NB4 (cell line): Measurements from ENCODE around the gene WNT10A.
"Not testable (repeated sequence)": the region's sequence is repeated elsewhere in the genome, so short reads cannot be mapped to it uniquely, and the experiment has no call there.

ENCODE experiments used
- DNase-seq: peaks from one replicate; pipeline ENCODE4 v3.0.0; 2010; ENCODE audit warnings: low read depth
- H3K4me3 ChIP-seq: one replicate; pipeline ENCODE4 v1.5.1; 2011; ENCODE audit warnings: mild to moderate bottlenecking, low read depth, low read length, moderate library complexity
- MYC ChIP-seq: IDR thresholded peaks from 2 replicates; pipeline ENCODE4 v1.6.1; 2011; ENCODE audit warnings: low read depth, low read length
- POLR2A ChIP-seq: IDR thresholded peaks from 2 replicates; pipeline ENCODE4 v1.6.1; 2011; ENCODE audit warnings: mild to moderate bottlenecking; ENCODE audit not compliant: insufficient read length; ENCODE audit errors: extremely low read depth
- TF ChIP-seq, protein P1 (sequence below): IDR thresholded peaks from one replicate; pipeline ENCODE4 v1.5.1; 2012; ENCODE audit warnings: low read depth, low read length
- TF ChIP-seq, protein P2 (sequence below): IDR thresholded peaks from 2 replicates; pipeline ENCODE4 v1.6.1; 2011; ENCODE audit warnings: low read depth, low read length

Gene WNT10A

DNA sequence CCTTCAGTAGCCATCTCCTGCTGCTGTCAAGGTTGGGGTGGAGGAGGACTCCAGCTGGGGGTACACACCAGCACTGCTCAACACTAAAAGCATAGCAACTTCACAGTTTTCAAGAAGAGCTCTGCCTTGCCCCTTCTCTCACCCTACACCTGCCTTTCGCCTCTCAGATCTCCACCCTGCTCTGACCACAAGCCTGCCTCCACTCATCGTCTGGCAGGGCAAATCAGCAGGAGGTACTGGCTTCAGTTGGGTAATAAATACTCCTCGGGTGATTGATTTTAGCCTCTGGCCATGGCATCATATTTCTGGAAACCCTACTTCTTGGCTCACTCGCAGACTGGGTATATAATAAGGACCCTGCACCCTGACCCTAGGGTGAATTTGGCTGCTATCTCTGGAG is 46.0 kb upstream of the WNT10A start:
- TF ChIP-seq POLR2A (no peak), MYC (no peak)
- TF ChIP-seq, protein P1, sequence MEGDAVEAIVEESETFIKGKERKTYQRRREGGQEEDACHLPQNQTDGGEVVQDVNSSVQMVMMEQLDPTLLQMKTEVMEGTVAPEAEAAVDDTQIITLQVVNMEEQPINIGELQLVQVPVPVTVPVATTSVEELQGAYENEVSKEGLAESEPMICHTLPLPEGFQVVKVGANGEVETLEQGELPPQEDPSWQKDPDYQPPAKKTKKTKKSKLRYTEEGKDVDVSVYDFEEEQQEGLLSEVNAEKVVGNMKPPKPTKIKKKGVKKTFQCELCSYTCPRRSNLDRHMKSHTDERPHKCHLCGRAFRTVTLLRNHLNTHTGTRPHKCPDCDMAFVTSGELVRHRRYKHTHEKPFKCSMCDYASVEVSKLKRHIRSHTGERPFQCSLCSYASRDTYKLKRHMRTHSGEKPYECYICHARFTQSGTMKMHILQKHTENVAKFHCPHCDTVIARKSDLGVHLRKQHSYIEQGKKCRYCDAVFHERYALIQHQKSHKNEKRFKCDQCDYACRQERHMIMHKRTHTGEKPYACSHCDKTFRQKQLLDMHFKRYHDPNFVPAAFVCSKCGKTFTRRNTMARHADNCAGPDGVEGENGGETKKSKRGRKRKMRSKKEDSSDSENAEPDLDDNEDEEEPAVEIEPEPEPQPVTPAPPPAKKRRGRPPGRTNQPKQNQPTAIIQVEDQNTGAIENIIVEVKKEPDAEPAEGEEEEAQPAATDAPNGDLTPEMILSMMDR, result no peak
- TF ChIP-seq, protein P2, sequence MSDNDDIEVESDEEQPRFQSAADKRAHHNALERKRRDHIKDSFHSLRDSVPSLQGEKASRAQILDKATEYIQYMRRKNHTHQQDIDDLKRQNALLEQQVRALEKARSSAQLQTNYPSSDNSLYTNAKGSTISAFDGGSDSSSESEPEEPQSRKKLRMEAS, result no peak
- DNase-seq, result peak; percentile 29
- no peak overlapping the region for H3K4me3 ChIP-seq

DNA sequence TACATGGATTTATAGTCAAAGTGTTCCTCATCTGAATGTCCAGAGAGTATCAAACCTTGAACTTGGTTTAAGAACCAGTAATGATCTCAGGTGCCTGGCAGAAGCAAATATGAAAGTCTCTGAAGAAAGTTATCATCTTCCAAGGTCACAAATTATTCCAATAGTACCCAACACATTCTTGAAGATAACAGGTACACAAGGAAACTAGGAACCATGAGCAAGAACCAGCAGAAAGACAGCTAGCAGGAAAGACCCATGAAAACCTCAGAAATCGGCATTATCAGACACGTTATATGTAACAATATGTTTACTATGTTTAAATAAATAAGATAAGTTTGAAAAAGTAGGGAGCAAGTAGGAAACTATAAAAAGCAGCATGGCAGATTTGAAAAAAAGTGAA is 43.2 kb upstream of the WNT10A start:
- no peak overlapping the region for H3K4me3 ChIP-seq
- DNase-seq, result no peak
- TF ChIP-seq, protein P2, result no peak
- TF ChIP-seq, protein P1, result no peak
- no peak for TF ChIP-seq POLR2A
- no peak for TF ChIP-seq MYC

DNA sequence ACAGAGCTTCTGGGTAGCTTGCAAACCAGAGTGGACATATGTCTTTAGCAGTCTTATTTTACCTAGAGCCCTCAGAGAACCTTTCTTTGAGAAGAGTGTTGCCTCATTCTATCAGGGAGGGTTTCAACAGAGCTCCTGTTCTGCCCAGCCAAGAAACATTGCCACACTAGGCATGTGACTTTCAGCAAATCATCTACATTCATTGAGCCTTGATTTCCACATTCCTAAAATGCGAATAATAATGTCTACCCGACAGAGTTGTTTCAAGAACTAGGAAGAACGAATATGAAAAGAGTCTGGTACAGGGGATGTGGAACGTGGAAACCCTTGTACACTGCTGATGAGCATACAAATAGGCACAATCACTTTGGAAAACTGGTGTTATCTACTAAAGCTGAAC is 41.2 kb upstream of the WNT10A start:
- no peak for DNase-seq
- H3K4me3 ChIP-seq, result no peak overlapping the region
- TF ChIP-seq, protein P1, result no peak
- TF ChIP-seq POLR2A (no peak), MYC (no peak)
- TF ChIP-seq, protein P2, result peak; percentile 14; the same call in 1 of the 2 replicates

DNA sequence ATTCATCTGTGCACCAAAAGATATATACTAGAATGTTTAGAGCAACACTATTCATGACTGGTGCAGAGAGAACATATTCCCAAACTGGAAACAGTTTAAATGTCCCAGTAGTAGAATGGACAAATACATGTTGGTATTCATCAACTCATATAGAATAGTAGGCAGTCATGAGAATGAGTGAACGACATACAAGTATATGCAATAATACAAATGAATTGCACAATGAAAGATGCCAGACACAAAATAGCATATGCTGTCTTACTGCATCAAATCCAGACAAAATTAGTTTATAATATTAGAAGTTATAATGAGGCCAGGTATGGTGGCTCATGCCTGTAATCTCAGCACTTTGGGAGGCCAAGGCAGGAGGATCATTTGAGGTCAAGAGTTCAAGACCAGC is 40.8 kb upstream of the WNT10A start:
- TF ChIP-seq, protein P1, result no peak
- TF ChIP-seq POLR2A (no peak), MYC (no peak)
- TF ChIP-seq, protein P2, result no peak
- no peak overlapping the region for H3K4me3 ChIP-seq
- DNase-seq, result no peak

DNA sequence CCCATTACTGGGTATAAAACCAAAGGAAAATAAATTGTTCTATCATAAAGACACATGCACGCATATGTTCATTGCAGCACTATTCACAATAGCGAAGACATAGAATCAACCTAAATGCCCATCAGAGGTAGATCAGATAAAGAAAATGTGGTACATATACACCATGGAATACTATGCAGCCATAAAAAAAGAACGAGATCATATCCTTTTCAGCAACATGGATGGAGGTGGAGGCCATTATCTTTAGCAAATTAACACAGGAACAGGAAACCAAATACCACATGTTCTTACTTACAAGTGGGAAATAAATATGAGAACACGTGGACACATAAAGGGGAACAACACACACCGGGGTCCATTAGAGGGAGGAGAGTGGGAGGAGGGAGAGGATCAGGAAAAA is 36.3 kb upstream of the WNT10A start:
- not testable (repeated sequence) for H3K4me3 ChIP-seq, DNase-seq

DNA sequence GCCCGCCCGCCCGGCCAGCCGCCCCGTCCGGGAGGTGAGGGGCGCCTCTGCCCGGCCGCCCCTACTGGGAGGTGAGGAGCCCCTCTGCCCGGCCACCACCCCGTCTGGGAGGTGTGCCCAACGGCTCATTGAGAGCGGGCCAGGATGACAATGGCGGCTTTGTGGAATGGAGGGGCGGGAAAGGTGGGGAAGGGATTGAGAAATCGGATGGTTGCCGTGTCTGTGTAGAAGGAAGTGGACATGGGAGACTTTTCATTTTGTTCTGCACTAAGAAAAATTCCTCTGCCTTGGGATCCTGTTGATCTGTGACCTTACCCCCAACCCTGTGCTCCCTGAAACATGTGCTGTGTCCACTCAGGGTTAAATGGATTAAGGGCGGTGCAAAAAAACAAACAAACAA is 33.7 kb upstream of the WNT10A start:
- DNase-seq, H3K4me3 ChIP-seq: not testable (repeated sequence)

DNA sequence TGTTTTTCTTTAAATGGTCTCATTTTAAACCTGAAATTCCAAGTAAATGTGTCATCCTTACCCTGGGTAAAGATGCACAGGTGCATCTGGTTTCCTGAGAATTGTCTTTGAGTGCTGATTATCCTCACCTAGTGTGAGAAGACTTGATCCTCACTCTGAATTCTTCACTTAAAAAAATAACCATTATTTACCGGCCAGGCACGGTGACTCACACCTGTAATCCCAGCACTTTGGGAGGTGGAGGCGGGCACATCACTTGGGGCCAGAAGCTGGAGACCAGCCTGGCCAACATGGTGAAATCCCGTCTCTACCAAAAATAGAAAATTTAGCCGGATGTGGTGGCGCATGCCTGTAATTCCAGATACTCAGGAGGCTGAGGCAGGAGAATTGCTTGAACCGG is 30.9 kb upstream of the WNT10A start:
- no peak for DNase-seq
- H3K4me3 ChIP-seq, result no peak overlapping the region
- TF ChIP-seq, protein P2, result no peak
- no peak for TF ChIP-seq POLR2A
- TF ChIP-seq, protein P1, result no peak
